H54 (cell line): ENCODE data around the gene PFKL.
"Not testable (repeated sequence)": the region's sequence is repeated elsewhere in the genome, so short reads cannot be mapped to it uniquely, and the experiment has no call there.

Experiments used
- DNase-seq: peaks from one replicate; pipeline ENCODE4 v3.0.0; 2011; ENCODE audit warnings: low spot score, mixed read lengths; ENCODE audit not compliant: insufficient read length
- FAIRE-seq: peaks from 3 replicates; lab custom pipeline; 2011; peaks lifted over from hg19 to GRCh38; lab: Jason Lieb, UNC
- POLR2A ChIP-seq: IDR thresholded peaks from 2 replicates; pipeline ENCODE4 v1.6.1; 2011; ENCODE audit warnings: low read depth, mild to moderate bottlenecking, low read length

Gene PFKL

GRCh38 chr21:44267655-44268142 lies 32.2 kb upstream of the PFKL start:
- no peak for FAIRE-seq
- no peak for TF ChIP-seq POLR2A
- DNase-seq: no peak

DNA sequence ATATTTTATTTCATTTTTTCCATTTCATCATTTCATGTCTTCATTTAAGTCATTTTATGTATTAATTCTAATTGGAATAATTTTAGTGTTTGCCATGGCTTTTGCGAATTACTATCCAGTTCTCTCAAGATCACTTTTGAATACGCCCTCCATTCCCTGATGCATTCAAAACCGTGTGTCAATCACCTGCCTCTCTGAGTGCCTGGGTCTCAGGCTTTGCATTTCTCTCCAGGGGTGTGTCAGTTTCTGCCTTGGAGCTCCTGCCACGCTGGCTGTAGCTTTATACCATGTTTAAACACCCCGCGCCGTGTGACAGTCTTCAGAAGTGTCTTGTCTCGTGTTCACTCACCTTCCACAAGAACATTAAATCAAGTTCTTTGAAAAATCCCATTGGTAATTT lies 30.8 kb upstream of the PFKL start:
- no peak for TF ChIP-seq POLR2A
- FAIRE-seq: no peak
- no peak for DNase-seq

- no peak for TF ChIP-seq POLR2A
- no peak for FAIRE-seq
- no peak for DNase-seq
Measured at GRCh38 chr21:44271558-44272283, 28.1 kb upstream of the PFKL start.

DNA sequence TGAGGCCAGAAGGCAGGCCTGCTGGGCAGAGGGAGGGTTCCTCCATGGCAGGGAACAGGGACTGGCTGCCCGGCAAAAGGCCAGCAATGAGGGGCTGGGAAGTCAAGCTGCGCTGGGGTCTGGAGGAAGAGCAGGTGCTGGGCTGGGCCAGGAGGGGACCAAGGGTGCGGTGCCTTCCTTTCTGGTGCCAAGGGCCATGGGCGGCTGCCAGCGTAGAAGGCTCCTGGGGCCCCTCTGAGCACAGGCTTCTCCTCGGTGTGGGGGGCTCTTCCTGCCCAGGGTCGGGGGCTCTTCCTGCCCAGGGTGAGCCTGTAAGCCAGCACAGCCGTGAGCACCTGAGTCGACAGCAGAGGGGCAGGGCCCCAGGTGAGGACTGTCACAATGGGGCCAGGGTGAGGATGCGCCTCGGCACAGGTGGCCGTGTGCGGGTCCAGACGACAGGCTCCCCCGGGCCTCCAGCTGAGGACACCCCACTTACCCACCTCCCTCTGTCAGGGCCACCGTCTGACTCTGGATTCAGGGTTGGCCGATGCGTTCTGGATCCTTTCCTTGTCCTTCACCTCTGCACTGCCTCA lies 27.5 kb upstream of the PFKL start:
- TF ChIP-seq POLR2A: no peak
- no peak for FAIRE-seq
- no peak for DNase-seq

- TF ChIP-seq POLR2A: no peak
- FAIRE-seq: no peak
- DNase-seq: no peak
Measured at GRCh38 chr21:44273046-44273445, 26.8 kb upstream of the PFKL start.

DNA sequence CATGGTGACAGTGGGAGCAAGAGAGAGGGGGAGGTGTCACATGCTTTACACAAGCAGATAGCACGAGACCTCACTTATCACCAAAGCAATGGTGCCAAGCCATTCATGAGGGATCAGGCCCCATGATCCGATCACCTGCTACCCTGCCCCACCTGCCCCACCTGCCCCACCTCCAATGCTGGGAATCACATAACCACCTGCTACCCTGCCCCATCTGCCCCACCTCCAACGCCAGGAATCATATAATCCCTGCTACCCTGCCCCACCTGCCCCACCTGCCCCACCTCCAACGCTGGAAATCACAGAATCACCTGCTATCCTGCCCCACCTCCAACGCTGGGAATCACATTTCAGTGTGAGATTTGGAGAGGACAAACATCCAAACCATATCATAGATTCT lies 24.8 kb upstream of the PFKL start:
- DNase-seq (no peak), FAIRE-seq (no peak)
- TF ChIP-seq POLR2A: no peak

GRCh38 chr21:44279354-44280260 lies 20.2 kb upstream of the PFKL start:
- FAIRE-seq (no peak), DNase-seq (no peak)
- no peak for TF ChIP-seq POLR2A

DNA sequence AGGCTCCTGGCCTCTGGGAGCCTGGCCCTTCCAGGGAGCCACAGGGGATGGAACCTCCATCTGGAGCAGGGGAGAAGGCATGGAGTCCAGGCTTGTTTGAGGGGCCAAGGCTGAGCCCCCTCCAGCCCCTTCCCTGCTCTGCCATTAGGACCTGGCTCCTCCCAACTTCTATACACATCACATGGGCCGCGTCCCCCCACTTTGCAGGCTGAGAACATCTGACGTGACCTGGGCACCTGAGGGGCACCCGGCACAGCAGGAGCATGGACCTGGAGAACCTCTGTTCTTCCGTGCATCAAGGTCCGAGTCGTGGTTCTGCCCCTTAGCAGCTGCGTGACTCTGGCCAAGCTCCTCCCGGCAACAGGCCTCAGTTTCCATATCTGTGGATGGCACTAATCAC lies 18.1 kb upstream of the PFKL start:
- FAIRE-seq (no peak), DNase-seq (no peak)
- no peak for TF ChIP-seq POLR2A

DNA sequence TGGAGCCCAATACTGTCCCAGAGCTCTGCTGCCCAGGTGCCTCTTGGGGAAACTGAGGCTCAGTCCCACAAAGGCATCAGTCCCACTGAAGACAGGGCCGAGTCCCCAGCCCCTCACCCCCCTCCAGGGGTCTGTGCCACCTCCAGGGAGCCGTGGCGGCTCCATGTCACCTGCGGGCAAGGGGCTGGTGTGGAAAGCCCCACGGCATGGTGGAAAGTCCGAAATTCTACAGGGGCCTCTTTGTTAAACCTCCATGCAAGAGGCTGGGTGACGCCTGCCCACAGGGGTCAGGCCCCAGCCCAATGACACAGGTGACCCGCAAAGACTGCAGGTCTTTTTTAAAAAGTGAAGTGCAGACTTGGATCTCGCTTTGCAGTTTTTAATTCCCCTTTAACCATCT lies 17.5 kb upstream of the PFKL start:
- DNase-seq: no peak
- TF ChIP-seq POLR2A: no peak
- no peak for FAIRE-seq

GRCh38 chr21:44283211-44283785 lies 16.6 kb upstream of the PFKL start:
- not testable (repeated sequence) for FAIRE-seq, DNase-seq

DNA sequence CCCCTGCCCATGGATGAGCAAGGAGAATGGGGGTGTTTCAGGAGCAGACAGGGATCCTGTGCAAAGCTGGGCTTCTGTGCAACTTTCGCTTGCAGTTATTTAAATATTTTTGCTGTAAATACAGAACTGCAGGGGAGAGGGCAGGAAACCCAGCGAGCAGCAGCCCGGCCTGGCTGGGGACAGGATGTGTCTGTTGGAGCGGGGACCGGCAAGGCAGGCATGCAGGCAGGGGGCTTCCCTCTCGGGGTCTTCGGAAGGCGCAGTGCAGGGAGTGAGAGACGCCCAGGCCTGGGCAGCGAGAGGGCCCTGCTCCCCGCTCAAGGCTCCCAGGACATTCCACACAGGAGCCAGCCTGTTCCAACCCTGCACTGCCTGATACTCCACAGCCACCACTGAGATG lies 15.9 kb upstream of the PFKL start:
- no peak for TF ChIP-seq POLR2A
- DNase-seq: no peak
- no peak for FAIRE-seq

DNA sequence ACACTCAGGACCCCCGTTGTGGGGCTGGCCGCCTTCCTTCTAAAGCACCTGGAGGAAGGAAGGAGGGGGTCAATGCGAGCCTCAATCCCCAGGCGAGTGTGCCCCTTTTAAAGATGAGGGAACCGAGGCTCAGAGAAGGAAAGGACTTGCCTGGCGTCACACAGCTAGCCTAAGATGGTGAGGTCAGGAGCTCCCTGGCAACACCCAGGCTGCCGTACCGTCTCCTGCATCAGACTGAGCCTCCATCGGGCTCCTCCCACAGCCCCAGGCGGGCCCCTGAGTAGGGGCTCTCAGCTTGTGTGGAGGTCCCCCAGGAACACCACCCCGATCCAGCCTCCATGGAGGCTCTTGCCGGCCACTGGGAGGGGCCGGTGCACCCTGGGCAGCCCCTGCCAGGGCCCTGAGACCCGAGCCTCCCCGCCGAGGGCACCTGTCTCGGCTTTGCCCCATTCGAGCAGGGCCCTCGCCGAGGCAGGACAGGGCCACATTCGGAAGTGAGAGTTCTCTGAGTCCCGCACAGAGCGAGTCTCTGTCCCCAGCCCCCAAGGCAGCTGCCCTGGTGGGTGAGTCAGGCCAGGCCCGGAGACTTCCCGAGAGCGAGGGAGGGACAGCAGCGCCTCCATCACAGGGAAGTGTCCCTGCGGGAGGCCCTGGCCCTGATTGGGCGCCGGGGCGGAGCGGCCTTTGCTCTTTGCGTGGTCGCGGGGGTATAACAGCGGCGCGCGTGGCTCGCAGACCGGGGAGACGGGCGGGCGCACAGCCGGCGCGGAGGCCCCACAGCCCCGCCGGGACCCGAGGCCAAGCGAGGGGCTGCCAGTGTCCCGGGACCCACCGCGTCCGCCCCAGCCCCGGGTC lies 14.5 kb upstream of the PFKL start, which contains the start of gene AIRE:
AIRE (plus strand) TSS at position 739 of the 855 bp plus-strand sequence. CDS start 131 bp downstream, outside the sequence.
- TF ChIP-seq POLR2A: no peak
- DNase-seq: no peak
- no peak for FAIRE-seq
